Measurements from ENCODE around the gene EIF4EBP3. TPM values are rescaled to one million over a fixed set of nuclear protein-coding genes. Genes with fewer than 3 reads are reported as not detected.

Gene EIF4EBP3
- total and polyA plus RNA-seq, 2 of the 4 experiments (the other 2 are of a cell fraction): 0.36 to 2.1 TPM

DNA sequence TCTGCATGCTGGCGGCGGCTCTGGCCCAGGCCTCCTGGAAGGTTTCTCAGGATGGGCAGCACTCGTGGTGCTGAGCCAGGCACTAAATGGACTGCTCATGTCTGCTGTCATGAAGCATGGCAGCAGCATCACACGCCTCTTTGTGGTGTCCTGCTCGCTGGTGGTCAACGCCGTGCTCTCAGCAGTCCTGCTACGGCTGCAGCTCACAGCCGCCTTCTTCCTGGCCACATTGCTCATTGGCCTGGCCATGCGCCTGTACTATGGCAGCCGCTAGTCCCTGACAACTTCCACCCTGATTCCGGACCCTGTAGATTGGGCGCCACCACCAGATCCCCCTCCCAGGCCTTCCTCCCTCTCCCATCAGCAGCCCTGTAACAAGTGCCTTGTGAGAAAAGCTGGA, 20.4 kb downstream of the EIF4EBP3 start:
- H3K4me1 ChIP-seq (ENCODE audit: control insufficient read depth, insufficient read depth, low read length): peaks cover 8% of the 10 kb centered on the region
- H3K14ac ChIP-seq (replicated peaks; ENCODE audit: low read depth, low read length): no peak overlapping the region
- H2BK15ac ChIP-seq (ENCODE audit: low read depth, low read length): no peak overlapping the region
- no peak overlapping the region for H4K91ac ChIP-seq (ENCODE audit: insufficient read depth, low read depth, low read length)
- H2BK20ac ChIP-seq (ENCODE audit: low read depth, low read length): no peak overlapping the region
- H3K9me3 ChIP-seq (ENCODE audit: control insufficient read depth, insufficient read depth, low read length): no peaks in the 10 kb centered on the region
- DNase-seq (no peak), ATAC-seq (ENCODE audit: low read depth) (no peak)
- peaks cover 25% of the 10 kb centered on the region for H3K36me3 ChIP-seq (ENCODE audit: control insufficient read depth, insufficient read depth, low read length)
- H3K4ac ChIP-seq (ENCODE audit: low read depth, low read length): no peak overlapping the region
- peaks cover 27 to 50% of the 10 kb centered on the region in 2 experiments for H3K79me1 ChIP-seq (ENCODE audit: low read depth in 1 of 2, low read length in 2 of 2)
- no peak overlapping the region for H3K27ac ChIP-seq (ENCODE audit: insufficient read depth, low read length)
- H2BK120ac ChIP-seq (ENCODE audit: low read depth, low read length): no peak overlapping the region
- H4K20me1 ChIP-seq (ENCODE audit: insufficient read depth, low read length): no peaks in the 10 kb centered on the region
- dilution Hi-C loops (cut with HindIII; ENCODE audit: low sequenced_read_pairs, unreplicated experiment): no loop called here
- no peak overlapping the region for H3K18ac ChIP-seq (ENCODE audit: low read depth, low read length)
- H2AFZ ChIP-seq (replicated peaks; ENCODE audit: low read length, poor library complexity): no peak overlapping the region
- BruUV-seq (replicated peaks): no TSS peak
- H3K27me3 ChIP-seq (ENCODE audit: control insufficient read depth, insufficient read depth, low read length): no peaks in the 10 kb centered on the region
- TF ChIP-seq CHD1 (IDR thresholded peaks at IDR 0.05; ENCODE audit: low read depth, low read length) (no peak), MXI1 (IDR thresholded peaks at IDR 0.05; ENCODE audit: borderline replicate concordance, low read depth, low read length) (no peak), MAFK (IDR thresholded peaks at IDR 0.05; ENCODE audit: low read depth, low read length) (no peak), MAZ (IDR thresholded peaks at IDR 0.05; ENCODE audit: borderline replicate concordance, low read depth, low read length) (no peak), POLR2A (IDR thresholded peaks at IDR 0.05; ENCODE audit: low read depth, low read length) (no peak), RAD21 (IDR thresholded peaks at IDR 0.05; ENCODE audit: low read length) (no peak), RFX5 (IDR thresholded peaks at IDR 0.05; ENCODE audit: low read depth, low read length) (no peak), FOS (IDR thresholded peaks at IDR 0.05; ENCODE audit: low read depth, low read length) (no peak), SMC3 (IDR thresholded peaks at IDR 0.05; ENCODE audit: low read depth, low read length) (no peak), RCOR1 (IDR thresholded peaks at IDR 0.05; ENCODE audit: insufficient replicate concordance, low read length) (no peak), BHLHE40 (IDR thresholded peaks at IDR 0.05; ENCODE audit: low read depth, low read length) (no peak), NFE2L2 (IDR thresholded peaks at IDR 0.05; ENCODE audit: low read depth, low read length) (no peak), CEBPB (IDR thresholded peaks at IDR 0.05; ENCODE audit: low read depth, low read length) (no peak)
- TF ChIP-seq, protein P1, sequence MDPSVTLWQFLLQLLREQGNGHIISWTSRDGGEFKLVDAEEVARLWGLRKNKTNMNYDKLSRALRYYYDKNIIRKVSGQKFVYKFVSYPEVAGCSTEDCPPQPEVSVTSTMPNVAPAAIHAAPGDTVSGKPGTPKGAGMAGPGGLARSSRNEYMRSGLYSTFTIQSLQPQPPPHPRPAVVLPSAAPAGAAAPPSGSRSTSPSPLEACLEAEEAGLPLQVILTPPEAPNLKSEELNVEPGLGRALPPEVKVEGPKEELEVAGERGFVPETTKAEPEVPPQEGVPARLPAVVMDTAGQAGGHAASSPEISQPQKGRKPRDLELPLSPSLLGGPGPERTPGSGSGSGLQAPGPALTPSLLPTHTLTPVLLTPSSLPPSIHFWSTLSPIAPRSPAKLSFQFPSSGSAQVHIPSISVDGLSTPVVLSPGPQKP (IDR thresholded peaks at IDR 0.05; ENCODE audit: borderline replicate concordance, low read depth, low read length): no peak
- TF ChIP-seq, protein P2, sequence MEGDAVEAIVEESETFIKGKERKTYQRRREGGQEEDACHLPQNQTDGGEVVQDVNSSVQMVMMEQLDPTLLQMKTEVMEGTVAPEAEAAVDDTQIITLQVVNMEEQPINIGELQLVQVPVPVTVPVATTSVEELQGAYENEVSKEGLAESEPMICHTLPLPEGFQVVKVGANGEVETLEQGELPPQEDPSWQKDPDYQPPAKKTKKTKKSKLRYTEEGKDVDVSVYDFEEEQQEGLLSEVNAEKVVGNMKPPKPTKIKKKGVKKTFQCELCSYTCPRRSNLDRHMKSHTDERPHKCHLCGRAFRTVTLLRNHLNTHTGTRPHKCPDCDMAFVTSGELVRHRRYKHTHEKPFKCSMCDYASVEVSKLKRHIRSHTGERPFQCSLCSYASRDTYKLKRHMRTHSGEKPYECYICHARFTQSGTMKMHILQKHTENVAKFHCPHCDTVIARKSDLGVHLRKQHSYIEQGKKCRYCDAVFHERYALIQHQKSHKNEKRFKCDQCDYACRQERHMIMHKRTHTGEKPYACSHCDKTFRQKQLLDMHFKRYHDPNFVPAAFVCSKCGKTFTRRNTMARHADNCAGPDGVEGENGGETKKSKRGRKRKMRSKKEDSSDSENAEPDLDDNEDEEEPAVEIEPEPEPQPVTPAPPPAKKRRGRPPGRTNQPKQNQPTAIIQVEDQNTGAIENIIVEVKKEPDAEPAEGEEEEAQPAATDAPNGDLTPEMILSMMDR (conservative IDR thresholded peaks at IDR 0.05; ENCODE audit: low read depth, low read length): no peak
- TF ChIP-seq, protein P3, sequence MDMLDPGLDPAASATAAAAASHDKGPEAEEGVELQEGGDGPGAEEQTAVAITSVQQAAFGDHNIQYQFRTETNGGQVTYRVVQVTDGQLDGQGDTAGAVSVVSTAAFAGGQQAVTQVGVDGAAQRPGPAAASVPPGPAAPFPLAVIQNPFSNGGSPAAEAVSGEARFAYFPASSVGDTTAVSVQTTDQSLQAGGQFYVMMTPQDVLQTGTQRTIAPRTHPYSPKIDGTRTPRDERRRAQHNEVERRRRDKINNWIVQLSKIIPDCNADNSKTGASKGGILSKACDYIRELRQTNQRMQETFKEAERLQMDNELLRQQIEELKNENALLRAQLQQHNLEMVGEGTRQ (IDR thresholded peaks at IDR 0.05; ENCODE audit: low read depth, low read length): no peak
- H3K9me1 ChIP-seq (ENCODE audit: insufficient read depth, low read length): peaks cover 19% of the 10 kb centered on the region
- ChIA-PET CTCF (no interaction called here), POLR2A (ENCODE audit: unreplicated experiment) (no interaction called here)
- H3K23ac ChIP-seq (ENCODE audit: low read depth, low read length): no peak overlapping the region
- in situ Hi-C loops (cut with MboI; ENCODE audit: low sequenced_read_pairs): no loop called here
- no peak overlapping the region for H3K9ac ChIP-seq (ENCODE audit: low read depth, low read length)
- no peak overlapping the region for H4K8ac ChIP-seq (ENCODE audit: low read depth in 2 of 2, low read length in 2 of 2)
- no peak overlapping the region for H2BK5ac ChIP-seq (ENCODE audit: low read depth, low read length, poor library complexity, severe bottlenecking)
- no peak overlapping the region for H3K56ac ChIP-seq (ENCODE audit: extremely low read depth, insufficient read depth, low read length)
- intact Hi-C loops (cut with micrococcal nuclease): no loop called here
- no peak overlapping the region for H2AK5ac ChIP-seq (ENCODE audit: low read depth, low read length)
- H3K4me3 ChIP-seq (ENCODE audit: insufficient read depth, low read depth, low read length): no peak overlapping the region
- H3K4me2 ChIP-seq (ENCODE audit: low read depth, low read length): no peak overlapping the region
- no peak overlapping the region for H4K5ac ChIP-seq (ENCODE audit: low read depth, low read length)
- WGBS, 2 experiments (ENCODE audit: extremely low coverage in 2 of 2, insufficient read length in 1 of 2): 97% methylated on average over 9 of the region's 13 CpGs; no CpG with 5 or more reads in 1 of the 2 experiments
- no peak overlapping the region for H2AK9ac ChIP-seq (replicated peaks; ENCODE audit: low read depth, low read length, poor library complexity)
